NCI-H748 treated with DMSO at 0.1 percent for 48 hours (cell line): ENCODE results near the gene ARHGAP44.
A peak's percentile ranks its signal among the peaks of the same experiment; 100 is the strongest.

Source experiments
- DNase-seq: peaks from one replicate; lab custom pipeline; 2025; lab: John Stamatoyannopoulos, UW

The ARHGAP44 gene

DNA sequence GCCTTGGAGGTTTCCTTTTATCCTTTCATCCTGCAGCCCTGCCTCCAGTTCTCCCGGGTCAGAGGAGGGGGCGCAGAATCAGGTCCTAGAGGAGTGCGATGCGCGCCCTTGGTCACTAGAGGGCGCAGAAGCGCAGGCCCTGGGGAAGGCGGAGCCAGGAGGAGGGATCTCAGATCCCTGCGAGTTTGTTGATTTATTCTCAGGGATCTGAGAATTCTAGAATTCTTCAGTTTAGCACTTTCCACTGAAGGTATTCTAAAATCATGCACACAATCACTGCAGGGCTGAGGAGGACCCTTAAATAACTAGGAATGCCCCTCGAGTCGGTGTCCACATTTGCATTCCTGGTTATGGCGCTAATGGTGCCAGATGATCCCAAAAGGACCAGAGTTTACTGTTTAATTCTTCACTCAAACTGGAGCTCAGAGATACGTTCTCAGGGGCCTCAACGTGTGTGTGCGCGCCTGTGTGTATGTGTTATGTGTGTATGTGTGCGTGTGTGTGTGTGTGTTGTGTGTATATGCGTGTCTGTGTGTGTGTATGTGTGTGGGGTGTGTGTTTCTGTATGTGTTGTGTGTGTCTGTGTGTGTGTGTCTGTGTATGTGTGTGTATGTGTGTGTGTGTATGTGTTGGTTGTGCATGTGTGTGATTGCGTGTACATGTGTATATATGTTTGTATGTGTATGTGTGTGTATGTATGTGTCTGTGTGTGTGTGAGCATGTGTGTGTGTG, 235.4 kb downstream of the ARHGAP44 start:
- DNase-seq: peak; percentile 39

GRCh38 chr17:13025258-13025627, 235.9 kb downstream of the ARHGAP44 start:
- no peak for DNase-seq

GRCh38 chr17:13025687-13026086, 236.4 kb downstream of the ARHGAP44 start:
- no peak for DNase-seq

GRCh38 chr17:13027246-13027645, 237.9 kb downstream of the ARHGAP44 start:
- DNase-seq: no peak

- DNase-seq: no peak
Observed at GRCh38 chr17:13029340-13029739, 240.0 kb downstream of the ARHGAP44 start.

DNA sequence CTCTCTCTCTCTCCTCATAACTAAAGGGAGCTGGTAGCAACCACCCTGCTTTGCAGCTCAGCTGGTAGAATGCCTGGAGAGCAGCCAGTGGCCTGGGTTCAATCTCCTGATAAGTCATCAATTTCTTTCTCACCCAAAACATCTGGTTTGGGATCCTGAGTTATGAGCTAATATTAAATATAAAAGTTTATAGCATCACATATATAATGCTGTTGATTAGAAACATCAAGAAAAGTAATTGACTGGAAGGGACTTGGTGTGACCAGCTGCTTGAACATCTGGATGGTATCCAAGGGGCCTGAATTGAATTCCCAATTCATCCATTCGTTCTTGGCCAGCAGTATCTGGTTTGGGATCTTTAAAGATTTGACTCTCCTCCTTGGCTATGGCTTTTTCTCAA, 240.8 kb downstream of the ARHGAP44 start:
- no peak for DNase-seq

DNA sequence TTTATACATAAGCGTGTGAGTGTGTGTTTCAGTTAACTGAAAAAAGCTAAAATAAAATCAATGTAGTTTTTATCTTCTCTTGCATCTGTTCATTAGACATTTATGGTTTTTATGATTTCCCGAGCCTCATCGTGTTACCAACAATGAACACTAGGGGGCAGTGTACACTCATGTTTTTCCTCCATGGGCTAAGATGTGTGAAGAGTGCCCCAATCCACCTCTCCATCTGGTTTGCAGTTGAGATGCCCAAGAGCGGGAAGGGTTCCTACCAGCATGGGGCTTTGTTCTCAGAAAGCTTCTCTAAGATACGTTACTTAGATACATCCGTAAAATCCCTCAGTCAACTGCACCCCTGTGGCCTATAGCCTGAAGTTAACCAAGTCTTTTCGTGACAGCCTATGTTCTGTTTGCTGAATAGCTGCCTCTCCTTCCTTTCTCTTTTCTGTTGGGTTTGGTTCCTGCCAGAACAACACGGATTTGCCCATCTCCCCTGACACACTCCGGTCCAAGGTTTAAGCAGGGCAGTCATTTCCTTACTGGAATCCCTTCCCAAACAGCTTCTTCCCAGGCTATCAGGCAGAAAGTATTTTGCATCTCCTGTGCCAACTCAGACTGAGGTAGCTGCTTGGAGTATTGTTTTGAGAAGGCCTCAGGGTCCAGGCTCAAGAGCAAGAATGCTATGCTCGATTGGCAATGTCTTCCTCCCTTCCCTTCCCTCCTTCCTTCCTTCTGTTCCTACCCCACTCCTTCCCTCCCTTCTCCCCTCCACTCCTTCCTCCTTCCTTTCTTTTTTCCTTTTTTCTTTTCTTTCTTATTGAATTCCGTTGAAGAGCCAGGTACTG, 241.4 kb downstream of the ARHGAP44 start:
- peak; percentile 38 for DNase-seq

DNA sequence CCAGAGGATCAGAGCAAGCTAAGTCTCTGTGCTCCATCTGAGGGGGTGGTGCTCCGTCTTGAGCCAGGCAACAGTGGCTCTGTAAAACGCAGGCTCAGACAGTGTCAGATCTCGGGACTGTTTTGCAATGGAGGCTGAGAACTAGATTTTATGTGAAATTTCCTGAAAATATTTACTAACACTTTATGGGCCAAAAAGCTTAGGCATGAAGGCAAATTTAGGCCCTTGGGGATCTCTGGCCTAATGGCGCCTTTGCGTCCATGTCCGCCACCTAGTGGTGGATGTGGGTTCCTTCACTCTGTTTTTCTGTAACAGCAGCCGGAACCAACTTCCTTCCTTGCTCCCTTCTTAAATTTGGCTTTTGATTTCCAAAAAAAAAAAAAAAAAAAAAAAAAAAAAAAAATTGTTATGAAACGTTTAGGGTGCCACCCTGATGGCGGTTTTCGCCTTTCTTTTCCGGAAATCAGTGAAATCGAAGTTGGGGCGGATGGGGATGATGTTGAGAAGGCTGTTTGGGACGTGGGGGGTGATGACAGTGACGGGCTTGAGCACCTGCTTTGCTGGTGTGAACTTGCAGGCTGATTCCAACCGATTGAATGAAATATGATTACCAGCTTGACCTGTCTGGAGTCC, 242.5 kb downstream of the ARHGAP44 start:
- peak; percentile 4 for DNase-seq

DNA sequence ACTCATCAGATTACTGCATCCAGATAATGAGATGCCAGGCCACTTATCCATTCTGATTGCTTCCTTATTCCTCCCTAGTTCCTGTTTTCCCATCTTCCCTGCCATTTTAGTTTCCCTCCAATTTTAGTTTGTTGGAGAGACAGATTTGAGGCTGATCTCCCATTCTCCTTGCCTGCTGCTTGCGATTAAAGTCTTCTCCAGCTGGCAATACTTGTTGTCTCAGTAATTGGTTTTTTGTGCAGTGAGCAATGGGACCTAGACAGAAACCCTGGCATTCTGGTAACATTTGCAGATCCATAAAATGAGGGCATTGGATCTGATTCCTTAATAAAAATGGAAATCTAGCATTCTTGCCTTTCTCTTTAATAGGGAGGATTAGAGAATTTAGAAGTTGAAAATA, 246.1 kb downstream of the ARHGAP44 start:
- DNase-seq: no peak

GRCh38 chr17:13036751-13037150, 247.5 kb downstream of the ARHGAP44 start:
- DNase-seq: no peak

- DNase-seq: no peak
Observed at GRCh38 chr17:13038931-13039665, 249.8 kb downstream of the ARHGAP44 start.
